HepG2 (cell line): ENCODE measurements around the gene NME1. TPM values are rescaled to one million over a fixed set of nuclear protein-coding genes. Genes with fewer than 3 reads are reported as not detected.

ENCODE experiments used
- AGO1 ChIP-seq: fragments of 200-400 bp; formaldehyde crosslinking; IDR thresholded peaks from 2 replicates; pipeline ENCODE4 v1.6.1; 2017; ENCODE audit warnings: mild to moderate bottlenecking, low read depth, low read length, moderate library complexity; ENCODE audit not compliant: poor library complexity, severe bottlenecking
- BRD4 ChIP-seq: sonication (generic); formaldehyde crosslinking; IDR thresholded peaks from 2 replicates; pipeline ENCODE4 v1.4.0; 2020; ENCODE audit warnings: missing genetic modification reagents
- LBX2 ChIP-seq: sonication (generic); formaldehyde crosslinking; IDR thresholded peaks from 2 replicates; pipeline ENCODE4 v1.5.0; 2020; ENCODE audit warnings: missing genetic modification reagents, mild to moderate bottlenecking, borderline replicate concordance
- MXD4 ChIP-seq: IDR thresholded peaks from 2 replicates; pipeline ENCODE4 v1.6.1; 2016; ENCODE audit warnings: mild to moderate bottlenecking, missing biosample characterization, missing genetic modification reagents
- PLRG1 ChIP-seq: fragments of 450-650 bp; conservative IDR thresholded peaks from 2 replicates; pipeline ENCODE4 v1.6.1; 2016
- POLR2AphosphoS5 ChIP-seq: IDR thresholded peaks from 2 replicates; pipeline ENCODE4 v1.6.1; 2012; ENCODE audit warnings: low read depth, low read length
- ZBTB46 ChIP-seq: sonication (generic); formaldehyde crosslinking; IDR thresholded peaks from 2 replicates; pipeline ENCODE4 v1.4.0; 2020; ENCODE audit warnings: mild to moderate bottlenecking, missing genetic modification reagents, borderline replicate concordance
- ZIK1 ChIP-seq: sonication (generic); formaldehyde crosslinking; IDR thresholded peaks from 2 replicates; pipeline ENCODE4 v1.5.0; 2020; ENCODE audit warnings: mild to moderate bottlenecking, low read depth, missing genetic modification reagents, borderline replicate concordance
- ZNF138 ChIP-seq: sonication (generic); formaldehyde crosslinking; IDR thresholded peaks from 2 replicates; pipeline ENCODE4 v1.5.0; 2020; ENCODE audit warnings: mild to moderate bottlenecking, low read depth, missing genetic modification reagents
- ZNF317 ChIP-seq: sonication (generic); formaldehyde crosslinking; IDR thresholded peaks from 2 replicates; pipeline ENCODE4 v1.5.0; 2020; ENCODE audit warnings: mild to moderate bottlenecking, missing genetic modification reagents
- ZNF318 ChIP-seq: sonication (generic); formaldehyde crosslinking; IDR thresholded peaks from 2 replicates; pipeline ENCODE4 v1.4.0; 2020; ENCODE audit warnings: mild to moderate bottlenecking, missing genetic modification reagents
- ZNF598 ChIP-seq: sonication (generic); formaldehyde crosslinking; IDR thresholded peaks from 2 replicates; pipeline ENCODE4 v1.5.1; 2020; ENCODE audit warnings: mild to moderate bottlenecking, missing genetic modification reagents, borderline replicate concordance
- ZNF7 ChIP-seq: IDR thresholded peaks from 2 replicates; pipeline ENCODE4 v1.6.1; 2016; ENCODE audit warnings: missing biosample characterization, missing genetic modification reagents
- ZSCAN21 ChIP-seq: sonication (generic); formaldehyde crosslinking; IDR thresholded peaks from 2 replicates; pipeline ENCODE4 v1.8.0; 2022; ENCODE audit warnings: mild to moderate bottlenecking, missing genetic modification reagents, moderate library complexity, borderline replicate concordance
- polyA plus RNA-seq, 8 experiments: library from polyadenylated mRNA; depleted of rRNA in 3 of 8; stranded (reverse) in 7 of 8; unstranded in 1 of 8; fragments of >200 nt; fragmentation: Illumina TruSeq in 4 of 8; extraction: Trizol in 4 of 8; gene quantifications; 2 replicates each; pipeline versions ENCODE4 v1.2.1 to v1.2.3, GENCODE V29; 2011 to 2016; ENCODE audit warnings: low read depth in 4 of 8, missing spikeins in 1 of 8, mixed read lengths in 1 of 8; ENCODE audit not compliant: insufficient read depth in 1 of 8
- total RNA-seq, 5 experiments: library from RNA; depleted of rRNA; stranded (reverse); fragments of >200 nt; fragmentation: Illumina TruSeq; extraction: Trizol; gene quantifications; 2 replicates each; pipeline ENCODE4 v1.2.3, GENCODE V29; 2016; ENCODE audit warnings: low read depth in 1 of 5
- TF ChIP-seq, protein P1 (sequence below): sonication (generic); formaldehyde crosslinking; IDR thresholded peaks from 2 replicates; pipeline ENCODE4 v1.4.0; 2020; ENCODE audit warnings: missing genetic modification reagents, borderline replicate concordance

The NME1 gene
- total and polyA plus RNA-seq, 2 of the 13 experiments (the other 11 are each of a cell fraction or from before 2014, with no cell fraction given), result 295 to 516 TPM

DNA sequence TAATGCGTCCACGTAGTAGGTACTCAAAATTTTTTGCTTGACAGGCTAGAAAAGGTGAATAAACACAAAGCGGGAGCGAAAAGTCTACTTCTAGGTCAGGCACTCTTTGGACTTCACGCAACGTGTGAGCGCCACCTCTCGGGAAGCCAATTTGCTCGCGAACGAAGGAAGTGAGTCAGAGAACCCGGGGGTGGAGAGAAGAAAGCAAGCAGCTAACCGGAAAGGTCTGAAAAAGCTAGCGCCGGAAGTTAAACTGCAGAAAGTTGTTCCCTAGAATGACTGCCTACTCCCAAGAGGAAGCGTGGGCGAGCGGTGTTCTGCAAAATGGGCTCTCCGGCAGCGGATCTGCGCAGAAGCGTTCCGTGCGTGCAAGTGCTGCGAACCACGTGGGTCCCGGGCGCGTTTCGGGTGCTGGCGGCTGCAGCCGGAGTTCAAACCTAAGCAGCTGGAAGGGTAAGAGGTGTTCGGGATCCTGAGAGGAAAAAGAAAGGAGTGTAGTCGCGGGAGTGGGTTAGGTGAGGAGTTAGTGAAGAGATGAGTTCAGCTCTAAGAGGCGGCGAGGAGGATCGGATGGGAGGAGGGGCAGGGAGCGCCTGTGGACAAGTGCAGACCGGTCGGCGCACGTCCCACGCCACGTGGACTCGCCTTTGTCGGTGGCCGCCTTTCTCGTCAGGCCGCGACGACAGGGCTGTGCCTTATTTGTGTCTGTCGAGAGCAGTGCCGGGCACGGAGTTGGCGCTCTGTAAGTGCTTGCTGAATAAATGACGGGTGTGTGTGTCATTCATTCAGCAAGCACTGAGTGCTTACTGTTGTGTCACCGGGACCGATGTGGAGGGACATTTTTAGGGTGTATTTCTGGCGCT, at the start of gene NME1 (continued):
- peak; percentile 99 for TF ChIP-seq ZNF318 (CRISPR knock-in tag)
- peak; percentile 99 for TF ChIP-seq BRD4 (CRISPR knock-in tag)
- peak; percentile 89; the same call in 1 of the 2 replicates for TF ChIP-seq ZNF317
- peak; percentile 50 for TF ChIP-seq AGO1
- peak; percentile 98 for TF ChIP-seq ZBTB46
- TF ChIP-seq, protein P1, sequence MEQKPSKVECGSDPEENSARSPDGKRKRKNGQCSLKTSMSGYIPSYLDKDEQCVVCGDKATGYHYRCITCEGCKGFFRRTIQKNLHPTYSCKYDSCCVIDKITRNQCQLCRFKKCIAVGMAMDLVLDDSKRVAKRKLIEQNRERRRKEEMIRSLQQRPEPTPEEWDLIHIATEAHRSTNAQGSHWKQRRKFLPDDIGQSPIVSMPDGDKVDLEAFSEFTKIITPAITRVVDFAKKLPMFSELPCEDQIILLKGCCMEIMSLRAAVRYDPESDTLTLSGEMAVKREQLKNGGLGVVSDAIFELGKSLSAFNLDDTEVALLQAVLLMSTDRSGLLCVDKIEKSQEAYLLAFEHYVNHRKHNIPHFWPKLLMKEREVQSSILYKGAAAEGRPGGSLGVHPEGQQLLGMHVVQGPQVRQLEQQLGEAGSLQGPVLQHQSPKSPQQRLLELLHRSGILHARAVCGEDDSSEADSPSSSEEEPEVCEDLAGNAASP (CRISPR knock-in tag), result peak; percentile 88
- TF ChIP-seq MXD4, result peak; percentile 100
- no peak for TF ChIP-seq PLRG1
- TF ChIP-seq POLR2AphosphoS5, result peak; percentile 85
- TF ChIP-seq ZNF7 (CRISPR knock-in tag), result peak; percentile 66
- TF ChIP-seq ZNF598 (CRISPR knock-in tag), result peak; percentile 99
- peak; percentile 96 for TF ChIP-seq LBX2 (CRISPR knock-in tag)
- TF ChIP-seq ZIK1 (CRISPR knock-in tag), result peak; percentile 75
- peak; percentile 95 for TF ChIP-seq ZSCAN21 (CRISPR knock-in tag)
- TF ChIP-seq ZNF138 (CRISPR knock-in tag), result peak; percentile 96; the same call in 1 of the 2 replicates
